HG03175 (cell line): Measurements from ENCODE around the gene CRELD2.
A peak's percentile ranks its signal among the peaks of the same experiment; 100 is the strongest.

ENCODE experiments used
- ATAC-seq: cut with Tn5 transposase; IDR thresholded peaks from one replicate; pipeline ENCODE4 v1.9.1; 2021; ENCODE audit warnings: mild to moderate bottlenecking, moderate library complexity; ENCODE audit not compliant: unreplicated experiment

The CRELD2 gene

GRCh38 chr22:49966041-49966773 is 47.8 kb downstream of the CRELD2 start:
- no peak for ATAC-seq

- ATAC-seq, result no peak
Observed at GRCh38 chr22:49966774-49967705, 48.6 kb downstream of the CRELD2 start.

- no peak for ATAC-seq
Observed at GRCh38 chr22:49967706-49968208, 49.3 kb downstream of the CRELD2 start.

- ATAC-seq, result no peak
Observed at GRCh38 chr22:49968313-49968830, 49.9 kb downstream of the CRELD2 start.

- ATAC-seq, result no peak
Observed at GRCh38 chr22:49968831-49969661, 50.6 kb downstream of the CRELD2 start.

- ATAC-seq, result no peak
Observed at GRCh38 chr22:49969751-49970527, 51.5 kb downstream of the CRELD2 start.

- ATAC-seq, result peak; percentile 75
Observed at GRCh38 chr22:49970528-49971231, 52.2 kb downstream of the CRELD2 start.

GRCh38 chr22:49971232-49972162 is 53.1 kb downstream of the CRELD2 start:
- ATAC-seq, result peak; percentile 25

GRCh38 chr22:49972163-49973017 is 54.0 kb downstream of the CRELD2 start:
- no peak for ATAC-seq

GRCh38 chr22:49973018-49973961 is 54.9 kb downstream of the CRELD2 start:
- no peak for ATAC-seq

GRCh38 chr22:49975543-49976389 is 57.3 kb downstream of the CRELD2 start:
- no peak for ATAC-seq

GRCh38 chr22:49976439-49977175 is 58.2 kb downstream of the CRELD2 start:
- ATAC-seq, result no peak
